Measurements from ENCODE around the gene TSHZ3.

The TSHZ3 gene

GRCh38 chr19:31349160-31349881 is at the start of gene TSHZ3:
Gene TSHZ3 (minus strand): TSS chr19:31349436. CDS start chr19:31349219, 217 bp downstream.
- DNase-seq, result no peak

GRCh38 chr19:31397308-31397707 is 48.1 kb upstream of the TSHZ3 start:
- no peak for DNase-seq

GRCh38 chr19:31392464-31392863 is 43.2 kb upstream of the TSHZ3 start:
- no peak for DNase-seq

- no peak for DNase-seq
These were observed 42.3 kb upstream of the TSHZ3 start for GRCh38 chr19:31391518-31391917.

- DNase-seq, result no peak
These were observed 41.5 kb upstream of the TSHZ3 start for GRCh38 chr19:31390711-31391110.

GRCh38 chr19:31389874-31390273 is 40.6 kb upstream of the TSHZ3 start:
- no peak for DNase-seq

GRCh38 chr19:31387717-31388301 is 38.6 kb upstream of the TSHZ3 start:
- DNase-seq, result no peak

GRCh38 chr19:31386806-31387205 is 37.6 kb upstream of the TSHZ3 start:
- DNase-seq, result no peak

GRCh38 chr19:31385744-31386143 is 36.5 kb upstream of the TSHZ3 start:
- no peak for DNase-seq

GRCh38 chr19:31383553-31383952 is 34.3 kb upstream of the TSHZ3 start:
- no peak for DNase-seq

- DNase-seq, result no peak
These were observed 31.6 kb upstream of the TSHZ3 start for GRCh38 chr19:31380854-31381253.

- DNase-seq, result no peak
These were observed 29.2 kb upstream of the TSHZ3 start for GRCh38 chr19:31378404-31378803.

- no peak for DNase-seq
These were observed 28.5 kb upstream of the TSHZ3 start for GRCh38 chr19:31377736-31378135.

- peak; percentile 6 for DNase-seq
These were observed 23.1 kb upstream of the TSHZ3 start for GRCh38 chr19:31372246-31372781.

GRCh38 chr19:31370216-31370615 is 21.0 kb upstream of the TSHZ3 start:
- DNase-seq, result no peak

GRCh38 chr19:31364963-31365362 is 15.7 kb upstream of the TSHZ3 start:
- DNase-seq, result no peak

GRCh38 chr19:31361728-31362127 is 12.5 kb upstream of the TSHZ3 start:
- no peak for DNase-seq

GRCh38 chr19:31357315-31357673 is 8.1 kb upstream of the TSHZ3 start:
- no peak for DNase-seq

GRCh38 chr19:31356587-31357314 is 7.5 kb upstream of the TSHZ3 start:
- no peak for DNase-seq

GRCh38 chr19:31355665-31356289 is 6.5 kb upstream of the TSHZ3 start:
- no peak for DNase-seq

GRCh38 chr19:31354799-31355664 is 5.8 kb upstream of the TSHZ3 start:
- DNase-seq, result no peak

GRCh38 chr19:31354316-31354715 is 5.1 kb upstream of the TSHZ3 start:
- no peak for DNase-seq
